SK-N-SH (cell line): Measurements from ENCODE around the gene SLC25A28. TPM values are rescaled to one million over a fixed set of nuclear protein-coding genes. Genes with fewer than 3 reads are reported as not detected.
A peak's percentile ranks its signal among the peaks of the same experiment; 100 is the strongest.

ENCODE experiments used
- CTCF ChIA-PET: fragments of 300-600, 350-600 bp; formaldehyde crosslinking; extraction: SDS; loops from one replicate; lab custom pipeline; 2021; lab: Yijun Ruan, JAX
- POLR2A ChIA-PET: fragments of 350-600 bp; sonication (Branson Sonifier 250); formaldehyde crosslinking; extraction: SDS; loops from one replicate; lab custom pipeline; 2020; ENCODE audit warnings: antibody characterized with exemption, inconsistent platforms; lab: Yijun Ruan, JAX
- DNase-seq: peaks from one replicate; pipeline ENCODE4 v3.0.0; 2012
- H2AFZ ChIP-seq: fragments of 200-600 bp; sonication (generic); 2 replicates; pipeline ENCODE4 v1.8.1; 2016; ENCODE audit warnings: antibody characterized with exemption, mild to moderate bottlenecking, low read depth
- H3F3A ChIP-seq: fragments of 200-600 bp; sonication (generic); replicated peaks from 2 replicates; pipeline ENCODE3; 2016; ENCODE audit warnings: antibody characterized with exemption, mild to moderate bottlenecking; ENCODE audit not compliant: insufficient read depth
- H3K27ac ChIP-seq, 2 experiments: fragments of 200-500 bp in 1 of 2; fragments of 200-600 bp in 1 of 2; sonication (Bioruptor generic) in 1 of 2; sonication (generic), shearing (Covaris generic) in 1 of 2; 2 replicates each; pipeline versions ENCODE4 v1.5.1 to v1.6.1; 2014 to 2016; ENCODE audit warnings: low read depth in 2 of 2, inconsistent platforms in 1 of 2, low read length in 1 of 2, mild to moderate bottlenecking in 1 of 2, mixed read lengths in 1 of 2
- H3K27me3 ChIP-seq: fragments of 200-600 bp; sonication (generic), shearing (Covaris generic); 2 replicates; pipeline ENCODE4 v1.6.1; 2016; ENCODE audit warnings: mixed run types; ENCODE audit not compliant: insufficient read depth
- H3K36me3 ChIP-seq, 2 experiments: fragments of 200-500 bp in 1 of 2; fragments of 200-600 bp in 1 of 2; sonication (Bioruptor generic) in 1 of 2; sonication (generic) in 1 of 2; replicated peaks in 1 of 2; 2 replicates each; pipeline versions ENCODE3 to v1.5.1; 2014 to 2016; ENCODE audit warnings: low read length in 1 of 2, mild to moderate bottlenecking in 1 of 2; ENCODE audit not compliant: insufficient read depth in 2 of 2, control insufficient read depth in 1 of 2
- H3K4me1 ChIP-seq, 2 experiments: fragments of 200-500 bp in 1 of 2; fragments of 200-600 bp in 1 of 2; sonication (Bioruptor generic) in 1 of 2; sonication (generic), shearing (Covaris generic) in 1 of 2; 2 replicates each; pipeline versions ENCODE4 v1.5.1 to v1.6.1; 2014 to 2016; ENCODE audit warnings: low read depth in 1 of 2, low read length in 1 of 2, mixed run types in 1 of 2; ENCODE audit not compliant: insufficient read depth in 2 of 2, control insufficient read depth in 1 of 2
- H3K4me2 ChIP-seq: fragments of 200-600 bp; sonication (generic), shearing (Covaris generic); 2 replicates; pipeline ENCODE4 v1.6.1; 2017; ENCODE audit warnings: mixed run types
- H3K4me3 ChIP-seq, 2 experiments: fragments of 200-500 bp in 1 of 2; fragments of 200-600 bp in 1 of 2; sonication (Bioruptor generic) in 1 of 2; sonication (generic), shearing (Covaris generic) in 1 of 2; 2 replicates each; pipeline versions ENCODE4 v1.5.1 to v1.8.1; 2014 to 2016; ENCODE audit warnings: low read depth in 2 of 2, inconsistent platforms in 1 of 2, low read length in 1 of 2, mild to moderate bottlenecking in 1 of 2, mixed read lengths in 1 of 2, moderate library complexity in 1 of 2
- H3K79me2 ChIP-seq: fragments of 200-600 bp; sonication (generic); 2 replicates; pipeline ENCODE4 v1.8.1; 2017; ENCODE audit warnings: mild to moderate bottlenecking; ENCODE audit not compliant: insufficient read depth
- H3K9ac ChIP-seq: fragments of 200-600 bp; sonication (generic); 2 replicates; pipeline ENCODE4 v1.6.1; 2017; ENCODE audit warnings: mixed run types
- H3K9me2 ChIP-seq: fragments of 200-600 bp; sonication (generic); 2 replicates; pipeline ENCODE4 v1.6.1; 2017; ENCODE audit warnings: mixed run types
- H3K9me3 ChIP-seq: fragments of 200-600 bp; sonication (generic); 2 replicates; pipeline ENCODE4 v1.6.1; 2017; ENCODE audit warnings: mixed run types, mild to moderate bottlenecking, moderate library complexity
- H4K20me1 ChIP-seq: fragments of 200-600 bp; sonication (generic); 2 replicates; pipeline ENCODE4 v1.6.1; 2017; ENCODE audit warnings: mild to moderate bottlenecking, mixed run types; ENCODE audit not compliant: insufficient read depth
- ELF1 ChIP-seq: IDR thresholded peaks from 2 replicates; pipeline ENCODE4 v1.4.0; 2012
- EP300 ChIP-seq, 2 experiments: IDR thresholded peaks; 2 replicates each; pipeline versions ENCODE4 v1.4.0 to v1.6.1; 2012; ENCODE audit warnings: borderline replicate concordance in 1 of 2, low read depth in 1 of 2, low read length in 1 of 2
- FOSL2 ChIP-seq: IDR thresholded peaks from 2 replicates; pipeline ENCODE4 v1.4.0; 2012; ENCODE audit warnings: low read depth, mild to moderate bottlenecking, moderate library complexity, borderline replicate concordance
- GABPA ChIP-seq: IDR thresholded peaks from 2 replicates; pipeline ENCODE4 v1.4.0; 2012; ENCODE audit warnings: low read depth, mild to moderate bottlenecking
- GATA2 ChIP-seq: sonication (generic); formaldehyde crosslinking; IDR thresholded peaks from 2 replicates; pipeline ENCODE4 v1.5.0; 2020; ENCODE audit warnings: mild to moderate bottlenecking, missing genetic modification reagents
- JUND ChIP-seq: IDR thresholded peaks from 2 replicates; pipeline ENCODE4 v1.4.0; 2012
- MEF2A ChIP-seq: IDR thresholded peaks from 2 replicates; pipeline ENCODE4 v1.4.0; 2012; ENCODE audit warnings: low read depth, borderline replicate concordance
- NFIC ChIP-seq: IDR thresholded peaks from 2 replicates; pipeline ENCODE4 v1.4.0; 2012; ENCODE audit warnings: borderline replicate concordance
- NRF1 ChIP-seq: IDR thresholded peaks from 2 replicates; pipeline ENCODE4 v1.6.1; 2012; ENCODE audit warnings: low read depth, mild to moderate bottlenecking, low read length
- POLR2AphosphoS5 ChIP-seq: IDR thresholded peaks from 2 replicates; pipeline ENCODE4 v1.6.1; 2012; ENCODE audit warnings: low read depth, low read length
- RCOR1 ChIP-seq: fragments of 150-350 bp; IDR thresholded peaks from 2 replicates; pipeline ENCODE4 v1.6.1; 2017; ENCODE audit warnings: antibody characterized with exemption, low read length
- RFX5 ChIP-seq: IDR thresholded peaks from 2 replicates; pipeline ENCODE4 v1.6.1; 2012; ENCODE audit warnings: mild to moderate bottlenecking, improper control_type of control experiment, low read length
- RXRA ChIP-seq: IDR thresholded peaks from 2 replicates; pipeline ENCODE4 v1.4.0; 2012; ENCODE audit warnings: low read depth, mild to moderate bottlenecking, borderline replicate concordance
- SIN3A ChIP-seq: IDR thresholded peaks from 2 replicates; pipeline ENCODE4 v1.6.1; 2012; ENCODE audit warnings: low read depth, mild to moderate bottlenecking, low read length, moderate library complexity, borderline replicate concordance
- TCF12 ChIP-seq: IDR thresholded peaks from 2 replicates; pipeline ENCODE4 v1.4.0; 2012
- TEAD4 ChIP-seq: IDR thresholded peaks from 2 replicates; pipeline ENCODE4 v1.4.0; 2012; ENCODE audit warnings: mild to moderate bottlenecking, borderline replicate concordance; ENCODE audit not compliant: insufficient read depth
- WGBS: methylation state at CpG from one replicate; pipeline ENCODE4 v1.1.6; 2017; ENCODE audit warnings: low lambda C conversion rate; 5-methylcytosine and 5-hydroxymethylcytosine counted together
- polyA plus RNA-seq, 3 experiments: library from polyadenylated mRNA; depleted of rRNA; stranded (reverse); fragments of >200 nt; gene quantifications; 2 replicates each; pipeline ENCODE4 v1.2.3, GENCODE V29; 2012
- TF ChIP-seq, protein P1 (sequence below): IDR thresholded peaks from 2 replicates; pipeline ENCODE4; 2012
- TF ChIP-seq, protein P2 (sequence below): IDR thresholded peaks from 2 replicates; pipeline ENCODE4 v1.4.0; 2012; ENCODE audit warnings: low read depth, borderline replicate concordance
- TF ChIP-seq, protein P3 (sequence below): IDR thresholded peaks from 2 replicates; pipeline ENCODE4 v1.4.0; 2012; ENCODE audit warnings: low read depth, borderline replicate concordance
- TF ChIP-seq, protein P4 (sequence below): fragments of 150-350 bp; IDR thresholded peaks from 2 replicates; pipeline ENCODE4 v1.6.1; 2017; ENCODE audit warnings: antibody characterized with exemption, low read length, low read depth, borderline replicate concordance

The SLC25A28 gene
- polyA plus RNA-seq, 1 of the 3 experiments (the other 2 are of a cell fraction), result 23.8 TPM

DNA sequence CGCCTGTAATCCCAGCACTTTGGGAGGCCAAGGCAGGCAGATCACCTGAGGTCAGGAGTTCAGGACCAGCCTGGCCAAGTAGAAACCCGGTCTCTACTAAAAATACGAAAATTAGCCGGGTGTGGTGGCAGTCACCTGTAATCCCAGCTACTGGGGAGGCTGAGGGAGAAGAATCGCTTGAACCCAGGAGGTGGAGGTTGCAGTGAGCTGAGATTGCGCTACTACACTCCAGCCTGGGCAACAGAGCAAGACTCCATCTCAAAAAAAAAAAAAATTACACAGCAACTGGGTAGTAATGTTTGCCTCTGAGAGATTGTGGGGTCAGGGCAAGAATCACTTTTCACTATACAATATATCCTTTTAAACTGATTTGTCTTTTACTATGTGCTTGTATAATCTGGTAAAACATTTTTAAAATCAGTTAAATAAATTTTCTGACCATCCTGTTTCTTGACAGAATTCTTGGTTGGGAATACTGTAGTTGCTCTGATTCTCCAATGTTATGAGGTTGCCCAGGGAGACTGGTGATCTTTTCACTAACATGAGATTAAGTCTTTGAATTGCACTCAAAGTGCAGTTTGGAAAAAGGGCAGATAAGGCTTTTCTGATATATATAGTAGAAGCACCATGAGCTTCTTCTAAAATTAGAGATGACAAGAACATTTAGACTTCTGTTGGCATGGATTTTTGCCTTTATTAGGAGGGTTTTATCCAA lies 40.6 kb upstream of the SLC25A28 start:
- Histone ChIP-seq H3K79me2 (peaks cover 58% of the 10 kb centered on the region), H3K27me3 (no peaks in the 10 kb centered on the region), H3K27ac (peak overlapping the region in 1 of 2 experiments; percentile 92; a peak in 3 of 4 replicates), H3K36me3 (peaks cover 6 to 33% of the 10 kb centered on the region in 2 experiments), H3K4me3 (peak overlapping the region in 1 of 2 experiments; percentile 91; a peak in 2 of 4 replicates), H2AFZ (no peak overlapping the region), H3K4me1 (peaks cover 0 to 6% of the 10 kb centered on the region in 2 experiments; a peak in 3 of 4 replicates), H4K20me1 (no peaks in the 10 kb centered on the region), H3K9me3 (no peaks in the 10 kb centered on the region), H3F3A (peaks cover 31% of the 10 kb centered on the region)
- no peak for DNase-seq
- no peak for TF ChIP-seq TEAD4
- no peak for TF ChIP-seq MEF2A
- TF ChIP-seq RCOR1, result no peak
- no peak for TF ChIP-seq RXRA
- TF ChIP-seq, protein P1, sequence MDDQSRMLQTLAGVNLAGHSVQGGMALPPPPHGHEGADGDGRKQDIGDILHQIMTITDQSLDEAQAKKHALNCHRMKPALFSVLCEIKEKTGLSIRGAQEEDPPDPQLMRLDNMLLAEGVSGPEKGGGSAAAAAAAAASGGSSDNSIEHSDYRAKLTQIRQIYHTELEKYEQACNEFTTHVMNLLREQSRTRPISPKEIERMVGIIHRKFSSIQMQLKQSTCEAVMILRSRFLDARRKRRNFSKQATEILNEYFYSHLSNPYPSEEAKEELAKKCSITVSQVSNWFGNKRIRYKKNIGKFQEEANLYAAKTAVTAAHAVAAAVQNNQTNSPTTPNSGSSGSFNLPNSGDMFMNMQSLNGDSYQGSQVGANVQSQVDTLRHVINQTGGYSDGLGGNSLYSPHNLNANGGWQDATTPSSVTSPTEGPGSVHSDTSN, result no peak
- TF ChIP-seq, protein P2, sequence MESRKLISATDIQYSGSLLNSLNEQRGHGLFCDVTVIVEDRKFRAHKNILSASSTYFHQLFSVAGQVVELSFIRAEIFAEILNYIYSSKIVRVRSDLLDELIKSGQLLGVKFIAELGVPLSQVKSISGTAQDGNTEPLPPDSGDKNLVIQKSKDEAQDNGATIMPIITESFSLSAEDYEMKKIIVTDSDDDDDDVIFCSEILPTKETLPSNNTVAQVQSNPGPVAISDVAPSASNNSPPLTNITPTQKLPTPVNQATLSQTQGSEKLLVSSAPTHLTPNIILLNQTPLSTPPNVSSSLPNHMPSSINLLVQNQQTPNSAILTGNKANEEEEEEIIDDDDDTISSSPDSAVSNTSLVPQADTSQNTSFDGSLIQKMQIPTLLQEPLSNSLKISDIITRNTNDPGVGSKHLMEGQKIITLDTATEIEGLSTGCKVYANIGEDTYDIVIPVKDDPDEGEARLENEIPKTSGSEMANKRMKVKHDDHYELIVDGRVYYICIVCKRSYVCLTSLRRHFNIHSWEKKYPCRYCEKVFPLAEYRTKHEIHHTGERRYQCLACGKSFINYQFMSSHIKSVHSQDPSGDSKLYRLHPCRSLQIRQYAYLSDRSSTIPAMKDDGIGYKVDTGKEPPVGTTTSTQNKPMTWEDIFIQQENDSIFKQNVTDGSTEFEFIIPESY, result no peak
- TF ChIP-seq JUND, result no peak
- no peak for TF ChIP-seq GABPA
- no peak for TF ChIP-seq GATA2
- TF ChIP-seq NFIC, result no peak
- TF ChIP-seq TCF12, result no peak
- TF ChIP-seq, protein P3, sequence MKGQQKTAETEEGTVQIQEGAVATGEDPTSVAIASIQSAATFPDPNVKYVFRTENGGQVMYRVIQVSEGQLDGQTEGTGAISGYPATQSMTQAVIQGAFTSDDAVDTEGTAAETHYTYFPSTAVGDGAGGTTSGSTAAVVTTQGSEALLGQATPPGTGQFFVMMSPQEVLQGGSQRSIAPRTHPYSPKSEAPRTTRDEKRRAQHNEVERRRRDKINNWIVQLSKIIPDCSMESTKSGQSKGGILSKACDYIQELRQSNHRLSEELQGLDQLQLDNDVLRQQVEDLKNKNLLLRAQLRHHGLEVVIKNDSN, result no peak
- no peak for TF ChIP-seq RFX5
- no peak for TF ChIP-seq FOSL2
- no peak for TF ChIP-seq SIN3A
- TF ChIP-seq ELF1, result no peak
- no peak for TF ChIP-seq NRF1
- TF ChIP-seq EP300 (IDR thresholded peaks at IDR 0.05; ENCODE audit: borderline replicate concordance in 1 of 2, low read depth in 1 of 2, low read length in 1 of 2), result no peak
- TF ChIP-seq, protein P4, sequence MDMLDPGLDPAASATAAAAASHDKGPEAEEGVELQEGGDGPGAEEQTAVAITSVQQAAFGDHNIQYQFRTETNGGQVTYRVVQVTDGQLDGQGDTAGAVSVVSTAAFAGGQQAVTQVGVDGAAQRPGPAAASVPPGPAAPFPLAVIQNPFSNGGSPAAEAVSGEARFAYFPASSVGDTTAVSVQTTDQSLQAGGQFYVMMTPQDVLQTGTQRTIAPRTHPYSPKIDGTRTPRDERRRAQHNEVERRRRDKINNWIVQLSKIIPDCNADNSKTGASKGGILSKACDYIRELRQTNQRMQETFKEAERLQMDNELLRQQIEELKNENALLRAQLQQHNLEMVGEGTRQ, result no peak
- TF ChIP-seq POLR2AphosphoS5, result no peak
- TF ChIP-seq, all 33 proteins: peak for 0
- Histone ChIP-seq H3K4me2 (peak overlapping the region; percentile 94), H3K9ac (peak overlapping the region; percentile 94), H3K9me2 (no peaks in the 10 kb centered on the region)
- WGBS, result 98% methylated on average over 6 of the region's 6 CpGs
- CTCF ChIA-PET, result interaction anchor here (1.6 kb wide), 1 partner anchor 10 kb away, joined by 3 read pairs; no protein-coding TSS in a partner anchor
- POLR2A ChIA-PET, result interaction anchor here (0.6 kb wide), 1 partner anchor 127 kb away, joined by 4 read pairs; no protein-coding TSS in a partner anchor
